ENCODE measurements around the gene RAB37. TPM values are rescaled to one million over a fixed set of nuclear protein-coding genes. Genes with fewer than 3 reads are reported as not detected.

Gene RAB37
- total RNA-seq, 1 experiment from 2014 or later = 1.5 TPM

GRCh38 chr17:74768069-74768762, 31.2 kb downstream of the RAB37 start:
- in situ Hi-C loops (cut with HindIII; ENCODE audit: low pct_unique_long_range_greater_than_20kb, low sequenced_read_pairs) = no loop called here
- H3K9me3 ChIP-seq (ENCODE audit: control insufficient read depth, insufficient read depth, low read depth, low read length) = no peaks in the 10 kb centered on the region
- peaks cover 44% of the 10 kb centered on the region for H3K4me1 ChIP-seq (ENCODE audit: control insufficient read depth, insufficient read depth, low read length)
- 0 out of 2 replicates have a peak, but pooled peaks cover 5% of the 10 kb centered on the region for H3K36me3 ChIP-seq (ENCODE audit: control insufficient read depth, insufficient read depth, low read length)
- CTCF ChIA-PET = no interaction called here
- H3K4me3 ChIP-seq (ENCODE audit: low read depth in 2 of 2, low read length in 2 of 2) = no peak overlapping the region
- intact Hi-C loops (cut with micrococcal nuclease; ENCODE audit: unreplicated experiment) = no loop called here
- DNase-seq (ENCODE audit: low read depth, low spot score) = no peak
- POLR2A ChIA-PET = interaction anchor here (0.6 kb wide), 1 partner anchor 19 kb away, joined by 4 read pairs; no protein-coding TSS in a partner anchor
- no TSS peak for BruUV-seq (replicated peaks)
- TF ChIP-seq TCF7L2 (IDR thresholded peaks at IDR 0.05; ENCODE audit: low read depth, low read length) = peak; percentile 53; the same call in 1 of the 2 replicates
- TF ChIP-seq REST (IDR thresholded peaks at IDR 0.05; ENCODE audit: insufficient read depth in 1 of 2, low read depth in 2 of 2, low read length in 1 of 2) = no peak
- no peak for TF ChIP-seq SIN3A (IDR thresholded peaks at IDR 0.05; ENCODE audit: borderline replicate concordance, insufficient read depth, low read depth, low read length)
- peak; percentile 57 for ATAC-seq
- peak overlapping the region; percentile 36 for H3K27ac ChIP-seq (ENCODE audit: low read length)
- H3K27me3 ChIP-seq (ENCODE audit: control insufficient read depth, insufficient read depth, low read length) = no peaks in the 10 kb centered on the region

DNA sequence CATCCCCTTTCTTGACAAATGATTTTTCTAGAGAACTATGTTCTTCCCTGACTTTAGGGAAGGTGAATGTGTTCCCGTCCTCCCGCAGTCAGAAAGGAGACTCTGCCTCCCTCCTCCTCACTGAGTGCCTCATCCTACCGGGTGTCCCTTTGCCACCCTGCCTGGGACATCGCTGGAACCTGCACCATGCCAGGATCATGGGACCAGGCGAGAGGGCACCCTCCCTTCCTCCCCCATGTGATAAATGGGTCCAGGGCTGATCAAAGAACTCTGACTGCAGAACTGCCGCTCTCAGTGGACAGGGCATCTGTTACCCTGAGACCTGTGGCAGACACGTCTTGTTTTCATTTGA, 31.7 kb downstream of the RAB37 start:
- intact Hi-C loops (cut with micrococcal nuclease; ENCODE audit: unreplicated experiment) (no loop called here), in situ Hi-C loops (cut with HindIII; ENCODE audit: low pct_unique_long_range_greater_than_20kb, low sequenced_read_pairs) (no loop called here)
- no peak; the same call in 1 of the 2 replicates for TF ChIP-seq POLR2AphosphoS5 (IDR thresholded peaks at IDR 0.05; ENCODE audit: low read depth, low read length)
- 0 out of 2 replicates have a peak, but pooled peaks have one; percentile 0 for TF ChIP-seq TCF7L2 (IDR thresholded peaks at IDR 0.05; ENCODE audit: low read depth, low read length)
- Histone ChIP-seq H3K36me3 (ENCODE audit: control insufficient read depth, insufficient read depth, low read length) (0 out of 2 replicates have a peak, but pooled peaks cover 5% of the 10 kb centered on the region), H3K27me3 (ENCODE audit: control insufficient read depth, insufficient read depth, low read length) (no peaks in the 10 kb centered on the region), H3K27ac (ENCODE audit: low read length) (peak overlapping the region; percentile 36), H3K4me3 (ENCODE audit: low read depth in 2 of 2, low read length in 2 of 2) (no peak overlapping the region), H3K4me1 (ENCODE audit: control insufficient read depth, insufficient read depth, low read length) (peaks cover 42% of the 10 kb centered on the region), H3K9me3 (ENCODE audit: control insufficient read depth, insufficient read depth, low read depth, low read length) (no peaks in the 10 kb centered on the region)
- ATAC-seq (no peak), DNase-seq (ENCODE audit: low read depth, low spot score) (no peak)
- TSS peak; percentile 87 for BruUV-seq (replicated peaks)
- ChIA-PET CTCF (interaction anchor here (0.6 kb wide), 1 partner anchor 113 kb away, joined by 3 read pairs; no protein-coding TSS in a partner anchor), POLR2A (interaction anchor here (0.6 kb wide), 1 partner anchor 15 kb away, joined by 3 read pairs; no protein-coding TSS in a partner anchor)

- no peak overlapping the region for H3K4me3 ChIP-seq (ENCODE audit: low read depth in 2 of 2, low read length in 2 of 2)
- no TSS peak for BruUV-seq (replicated peaks)
- H3K36me3 ChIP-seq (ENCODE audit: control insufficient read depth, insufficient read depth, low read length) = 0 out of 2 replicates have a peak, but pooled peaks cover 5% of the 10 kb centered on the region
- ChIA-PET CTCF (interaction anchor here (0.6 to 1.1 kb wide), 3 partner anchors 19 to 113 kb away, joined by 3 to 9 read pairs (median 6); no protein-coding TSS in a partner anchor), POLR2A (interaction anchor here (0.6 to 1.1 kb wide), 3 partner anchors 14 to 33 kb away, joined by 3 to 6 read pairs (median 4); no protein-coding TSS in a partner anchor)
- ATAC-seq (no peak), DNase-seq (ENCODE audit: low read depth, low spot score) (no peak)
- no peaks in the 10 kb centered on the region for H3K27me3 ChIP-seq (ENCODE audit: control insufficient read depth, insufficient read depth, low read length)
- intact Hi-C loops (cut with micrococcal nuclease; ENCODE audit: unreplicated experiment) = no loop called here
- H3K4me1 ChIP-seq (ENCODE audit: control insufficient read depth, insufficient read depth, low read length) = peaks cover 38% of the 10 kb centered on the region
- TF ChIP-seq CTCF (IDR thresholded peaks at IDR 0.05) (no peak), REST (IDR thresholded peaks at IDR 0.05; ENCODE audit: insufficient read depth in 1 of 2, low read depth in 2 of 2, low read length in 1 of 2) (no peak), SIN3A (IDR thresholded peaks at IDR 0.05; ENCODE audit: borderline replicate concordance, insufficient read depth, low read depth, low read length) (no peak)
- H3K9me3 ChIP-seq (ENCODE audit: control insufficient read depth, insufficient read depth, low read depth, low read length) = no peaks in the 10 kb centered on the region
- in situ Hi-C loops (cut with HindIII; ENCODE audit: low pct_unique_long_range_greater_than_20kb, low sequenced_read_pairs) = no loop called here
- H3K27ac ChIP-seq (ENCODE audit: low read length) = peak overlapping the region; percentile 36; the same call in 1 of the 2 replicates
Measured at GRCh38 chr17:74769266-74769855, 32.3 kb downstream of the RAB37 start.
